A549 treated with GW870086 at 1 μM for 4 hours (cell line): Measurements from ENCODE around the gene SMYD2. TPM values are rescaled to one million over a fixed set of nuclear protein-coding genes. Genes with fewer than 3 reads are reported as not detected.

ENCODE experiments used
- total RNA-seq: library from RNA; stranded (reverse); fragments of 200-300 nt; extraction: Qiagen RNA extraction; gene quantifications from 5 replicates; pipeline ENCODE4 v1.2.3, GENCODE V29; 2022; ENCODE audit warnings: low read depth

Gene SMYD2
- total RNA-seq = 27.1 to 37.5 TPM (median 36.4 TPM) in 5 replicates

GRCh38 chr1:214281021-214281719, at the start of gene SMYD2:
Gene SMYD2, plus strand, starts transcription at chr1:214281159. Its CDS starts 96 bp downstream, at chr1:214281255.

